Kidney tubule cell (primary cell): ENCODE measurements around the gene SLC23A1.
"Not testable (repeated sequence)": the region's sequence is repeated elsewhere in the genome, so short reads cannot be mapped to it uniquely, and the experiment has no call there.

Experiments used
- DNase-seq: peaks from one replicate; pipeline ENCODE4 v3.0.0-alpha.2; 2018; ENCODE audit warnings: low spot score

SLC23A1 gene

DNA sequence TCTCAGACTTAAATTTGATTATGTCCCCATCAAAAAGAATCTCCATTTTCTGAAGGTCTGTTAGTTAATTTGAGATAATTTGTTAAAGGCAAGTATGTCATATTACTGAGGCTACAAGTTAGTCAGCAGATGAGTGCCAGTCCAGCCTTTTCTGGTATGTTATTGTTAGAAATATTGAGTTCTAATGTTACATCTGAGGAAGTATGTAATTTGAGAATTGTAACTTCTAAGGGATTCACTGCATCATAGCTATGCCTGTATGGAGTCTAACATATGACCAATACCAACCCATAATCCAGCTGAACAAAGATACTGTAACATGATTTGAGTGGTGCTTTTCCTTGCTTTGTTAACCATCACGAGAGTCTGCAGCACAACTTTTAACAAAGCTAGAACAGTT is 13.9 kb downstream of the SLC23A1 start:
- DNase-seq: no peak

DNA sequence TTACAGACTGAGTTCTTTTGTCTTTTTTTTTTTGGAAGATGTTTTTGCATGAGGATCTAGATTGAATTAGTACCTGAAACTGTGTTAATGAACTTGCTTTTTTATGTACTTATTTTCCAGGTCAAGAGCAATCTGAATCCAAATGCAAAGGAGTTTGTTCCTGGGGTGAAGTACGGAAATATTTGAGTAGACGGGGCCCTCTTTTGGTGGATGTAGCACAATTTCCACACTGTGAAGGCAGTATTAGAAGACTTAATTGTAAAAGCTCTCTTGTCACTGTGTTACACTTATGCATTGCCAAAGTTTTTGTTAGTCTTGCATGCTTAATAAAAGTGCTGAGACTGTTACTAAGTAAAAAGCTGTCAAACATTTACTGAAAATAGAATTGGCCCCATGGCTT is 14.5 kb downstream of the SLC23A1 start:
- no peak for DNase-seq

DNA sequence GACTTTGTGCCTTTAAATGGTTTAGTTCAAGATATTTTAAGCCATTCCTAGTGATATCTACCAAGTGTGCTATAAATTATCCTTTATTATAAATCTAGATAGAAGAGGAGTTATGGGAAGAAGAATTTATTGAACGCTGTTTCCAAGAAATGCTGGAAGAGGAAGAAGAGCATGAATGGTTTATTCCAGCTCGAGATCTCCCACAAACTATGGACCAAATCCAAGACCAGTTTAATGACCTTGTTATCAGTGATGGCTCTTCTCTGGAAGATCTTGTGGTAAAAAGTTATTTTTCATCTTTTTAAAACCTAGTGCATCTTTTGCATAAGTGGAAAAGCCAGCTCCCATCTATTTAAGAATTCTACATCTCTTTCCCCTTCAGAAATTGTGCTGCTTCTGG is 18.6 kb downstream of the SLC23A1 start:
- no peak for DNase-seq

DNA sequence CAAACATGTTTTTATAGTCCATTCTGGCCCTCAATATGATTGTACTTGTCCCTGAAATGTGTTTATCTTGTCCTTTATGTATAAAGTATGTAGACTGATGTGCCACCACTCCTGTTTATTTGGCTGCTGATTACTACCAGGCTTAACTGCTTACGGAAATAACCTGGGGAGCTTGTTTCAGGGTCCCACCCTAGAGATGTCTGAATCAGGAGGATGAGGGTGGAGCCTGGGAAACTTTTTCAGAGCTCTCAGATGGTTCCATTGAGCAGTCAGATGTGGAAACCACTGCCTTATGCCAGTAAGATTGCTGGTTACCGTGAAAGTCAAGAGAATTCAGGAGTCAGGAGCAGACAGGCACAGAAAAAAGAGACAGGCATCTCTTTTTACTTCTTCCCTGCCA is 19.2 kb downstream of the SLC23A1 start:
- no peak for DNase-seq

DNA sequence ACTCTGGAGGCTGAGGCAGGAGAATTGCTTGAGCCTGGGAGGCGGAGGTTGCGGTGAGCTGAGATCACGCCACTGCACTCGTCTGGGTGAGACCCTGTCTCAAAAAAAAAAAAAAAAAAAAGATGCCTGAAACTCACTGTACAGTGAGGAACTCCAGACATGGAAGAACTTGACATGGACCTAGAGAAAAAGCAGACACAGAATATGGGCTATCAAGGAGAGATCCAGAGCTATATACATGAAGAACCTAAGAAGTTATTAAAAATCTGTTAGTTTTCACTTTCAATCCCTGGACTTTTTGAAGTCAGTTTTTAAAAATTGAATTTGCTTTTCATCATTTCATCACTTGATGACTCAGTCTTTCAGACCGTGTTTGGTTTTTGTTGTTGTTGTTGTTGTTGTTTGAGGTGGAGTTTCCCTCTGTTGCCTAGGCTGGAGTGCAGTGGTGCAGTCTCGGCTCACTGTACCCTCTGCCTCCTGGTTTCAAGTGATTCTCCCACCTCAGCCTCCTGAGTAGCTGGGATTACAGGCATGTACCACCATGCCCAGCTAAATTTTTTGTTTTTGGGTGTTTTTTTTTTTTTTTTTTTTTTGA is 21.2 kb downstream of the SLC23A1 start:
- no peak for DNase-seq

DNA sequence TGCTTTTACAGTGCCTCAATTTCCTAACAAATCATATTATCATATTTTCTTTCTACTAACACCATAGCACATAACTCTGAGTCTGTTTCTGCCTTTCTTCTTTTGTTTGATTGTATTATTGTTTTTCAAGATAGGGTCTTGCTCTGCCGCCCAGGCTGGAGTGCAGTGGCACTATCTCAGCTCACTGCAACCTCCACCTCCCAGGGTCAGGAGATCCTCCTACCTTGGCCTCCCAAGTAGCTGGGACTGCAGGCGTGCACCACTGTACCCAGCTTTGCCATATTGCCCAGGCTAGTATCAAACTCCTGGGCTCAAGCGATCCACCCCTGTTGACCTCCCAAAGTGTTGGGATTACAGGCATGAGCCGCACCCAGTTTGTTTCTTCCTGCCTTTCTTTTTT is 22.7 kb downstream of the SLC23A1 start:
- no peak for DNase-seq

DNA sequence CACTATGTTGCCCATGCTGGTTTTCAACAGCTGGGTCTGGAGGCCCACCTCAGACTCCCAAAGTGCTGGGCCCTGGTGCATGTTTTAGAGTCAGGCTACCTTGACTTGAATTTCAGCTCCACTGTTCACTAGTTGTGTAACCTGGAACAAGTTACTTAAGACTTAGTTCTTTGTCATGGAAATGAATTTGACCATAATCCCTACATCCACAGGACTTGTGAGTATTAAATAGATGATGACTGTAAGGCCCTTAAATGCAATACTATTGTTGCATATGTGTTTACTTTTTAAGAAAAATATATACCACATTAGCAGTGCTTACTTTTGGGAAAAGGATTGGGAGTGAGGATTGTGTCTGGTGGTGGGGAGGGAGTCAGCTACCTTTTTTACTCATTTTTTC is 25.0 kb downstream of the SLC23A1 start:
- no peak for DNase-seq

DNA sequence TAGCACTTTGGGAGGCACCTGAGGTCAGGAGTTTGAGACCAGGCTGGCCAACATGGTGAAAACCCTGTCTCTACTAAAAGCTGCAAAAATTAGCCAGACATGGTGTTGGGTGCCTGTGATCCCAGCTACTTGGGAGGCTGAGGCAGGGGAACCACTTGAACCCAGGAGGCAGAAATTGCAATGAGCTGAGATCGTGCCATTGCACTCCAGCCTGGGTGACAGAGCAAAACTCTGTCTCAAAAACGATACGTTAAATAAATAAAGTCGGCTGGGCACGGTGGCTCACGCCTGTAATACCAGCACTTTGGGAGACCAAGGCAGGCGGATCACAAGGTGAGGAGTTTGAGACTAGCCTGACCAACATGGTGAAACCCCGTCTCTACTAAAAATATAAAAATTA is 27.2 kb downstream of the SLC23A1 start:
- DNase-seq: not testable (repeated sequence)

DNA sequence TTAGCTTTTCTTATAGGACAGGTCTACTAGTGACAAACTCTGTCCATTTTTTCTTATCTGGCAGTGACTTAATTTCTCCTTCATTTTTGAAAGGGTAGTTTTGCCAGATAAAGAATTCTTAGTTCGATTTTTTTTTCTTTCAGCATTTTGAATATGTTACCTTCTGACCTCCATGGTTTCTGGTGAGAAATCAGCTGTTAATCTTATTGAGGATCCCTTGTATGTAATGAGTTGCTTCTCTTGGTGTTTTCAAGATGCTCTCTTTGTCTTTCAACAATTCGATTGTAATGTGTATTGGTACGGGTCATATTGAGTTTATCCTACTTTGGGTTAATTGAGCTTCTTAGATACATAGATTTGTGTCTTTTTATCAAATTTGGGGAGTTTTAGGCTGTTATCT is 28.9 kb downstream of the SLC23A1 start:
- DNase-seq: no peak

DNA sequence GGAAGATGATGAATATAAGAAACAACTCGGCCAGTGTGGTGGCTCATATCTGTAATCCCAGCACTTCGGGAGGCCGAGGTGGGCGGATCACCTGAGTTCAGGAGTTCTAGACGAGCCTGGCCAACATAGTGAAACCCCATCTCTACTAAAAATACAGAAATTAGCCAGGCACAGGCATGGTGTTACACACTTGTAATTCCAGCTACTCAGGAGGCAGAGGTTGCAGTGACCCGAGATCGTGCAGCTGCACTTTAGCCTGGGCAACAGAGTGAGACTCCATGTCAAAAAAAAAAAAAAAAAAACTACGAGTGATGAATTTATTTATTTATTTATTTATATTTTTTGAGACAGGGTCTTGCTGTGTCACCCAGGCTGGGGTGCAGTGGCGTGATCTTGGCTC is 35.2 kb downstream of the SLC23A1 start:
- not testable (repeated sequence) for DNase-seq

DNA sequence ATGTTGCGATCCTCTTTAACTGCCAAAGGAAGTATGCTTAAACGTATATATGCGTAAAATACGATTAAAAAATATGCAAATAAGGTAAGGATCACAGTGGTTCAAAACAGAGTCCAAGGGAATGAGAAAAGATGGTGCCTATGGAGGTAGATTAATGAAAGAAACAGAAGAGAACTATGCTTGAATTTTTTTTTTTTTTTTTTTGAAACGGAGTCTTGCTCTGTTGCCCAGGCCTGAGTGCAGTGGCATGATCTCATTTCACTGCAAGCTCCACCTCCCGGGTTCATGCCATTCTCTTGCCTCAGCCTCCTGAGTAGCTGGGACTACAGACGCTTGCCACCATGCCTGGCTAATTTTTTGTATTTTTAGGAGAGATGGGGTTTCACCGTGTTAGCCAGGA is 37.7 kb downstream of the SLC23A1 start:
- DNase-seq: not testable (repeated sequence)

DNA sequence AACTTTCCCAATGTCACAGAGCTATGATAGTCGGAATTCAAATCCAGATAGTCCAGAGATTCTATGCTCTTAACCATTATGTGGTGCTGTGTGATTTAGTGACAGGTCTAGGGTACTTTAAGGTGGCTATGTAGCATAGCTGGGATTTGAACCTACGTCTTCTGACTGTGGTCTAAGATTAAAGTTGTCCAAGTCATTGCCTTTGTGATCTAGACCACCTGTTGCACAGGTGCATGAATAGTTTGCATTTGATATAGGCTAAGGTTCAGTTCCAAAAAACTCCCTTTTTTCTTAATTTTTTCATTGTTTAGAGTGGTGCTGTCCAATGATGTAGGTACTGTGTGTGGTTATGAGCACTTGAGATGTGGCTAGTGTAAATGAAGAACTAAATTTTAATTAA is 38.9 kb downstream of the SLC23A1 start:
- no peak for DNase-seq

DNA sequence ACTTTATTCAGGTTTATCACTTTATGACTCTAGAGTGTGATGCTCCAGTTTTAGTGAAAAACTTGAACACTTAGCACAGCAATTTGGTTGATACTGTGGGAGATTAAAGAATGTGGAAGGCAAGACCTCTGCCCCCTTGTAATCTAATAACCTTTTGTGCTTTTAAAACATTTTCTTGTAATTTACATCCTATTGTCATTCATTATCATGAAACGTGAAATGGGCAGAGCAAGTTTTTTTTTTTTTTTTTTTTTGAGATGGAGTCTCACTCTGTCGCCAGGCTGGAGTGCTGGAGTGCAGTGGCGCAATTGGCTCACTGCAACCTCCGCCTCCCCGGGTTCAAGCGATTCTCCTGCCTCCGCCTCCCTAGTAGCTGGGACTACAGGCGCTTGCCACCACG is 39.6 kb downstream of the SLC23A1 start:
- DNase-seq: no peak

DNA sequence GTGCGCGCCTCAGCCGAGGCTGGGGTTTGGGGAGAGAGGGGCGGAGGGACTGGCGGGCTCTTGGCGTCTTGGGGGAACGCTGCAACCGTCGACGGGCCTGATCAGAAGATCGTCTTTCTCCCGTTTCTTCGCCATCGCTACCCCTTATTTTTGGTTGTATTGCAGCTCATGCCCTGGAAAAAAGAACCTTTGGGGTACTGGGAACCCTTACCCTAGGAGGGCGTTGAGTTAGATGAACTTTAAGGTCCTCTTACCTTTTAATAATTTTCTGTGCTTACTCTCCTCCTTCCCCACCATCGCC is 40.7 kb downstream of the SLC23A1 start:
- no peak for DNase-seq

DNA sequence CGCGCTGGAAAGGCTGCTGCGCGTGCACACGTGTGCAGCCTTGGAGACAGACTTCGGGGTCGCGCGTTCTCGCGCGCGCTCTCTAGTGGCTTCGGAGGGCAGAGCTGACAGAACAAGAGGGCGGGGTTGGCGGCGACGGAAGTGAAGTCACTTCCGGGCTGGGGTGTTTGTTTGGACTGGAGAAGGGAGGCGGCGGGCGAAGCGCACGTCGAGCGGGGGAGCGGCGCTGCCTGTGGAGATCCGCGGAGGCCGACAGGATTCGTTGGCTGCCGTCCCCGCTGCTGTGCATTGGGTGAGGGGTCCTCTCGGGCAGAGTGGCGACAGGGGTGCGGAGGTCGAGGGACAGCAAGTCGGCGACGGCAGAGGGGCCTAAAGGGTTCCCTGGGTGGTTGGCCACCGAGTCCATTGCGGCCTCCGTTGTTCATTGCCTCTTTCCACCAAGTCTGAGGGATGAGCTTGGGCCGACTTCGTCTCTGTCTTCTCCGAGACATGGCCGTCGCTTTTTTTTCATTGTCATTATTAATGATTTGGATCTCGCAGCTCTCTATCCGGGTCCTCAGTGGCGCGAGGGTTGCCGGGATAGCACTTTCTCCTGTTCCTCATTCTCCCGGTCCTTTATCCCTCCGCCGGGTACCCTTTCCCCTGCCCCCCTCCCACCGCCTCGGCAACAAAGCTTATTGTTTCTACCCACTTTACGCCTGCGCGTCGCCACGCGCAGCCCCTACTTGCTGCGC is 41.2 kb downstream of the SLC23A1 start, which contains the start of gene PAIP2:
TSS of gene PAIP2 (plus strand) at position 166 of the 734 bp plus-strand sequence. CDS start 21,931 bp downstream, outside the sequence.
- DNase-seq: peak; percentile 97

DNA sequence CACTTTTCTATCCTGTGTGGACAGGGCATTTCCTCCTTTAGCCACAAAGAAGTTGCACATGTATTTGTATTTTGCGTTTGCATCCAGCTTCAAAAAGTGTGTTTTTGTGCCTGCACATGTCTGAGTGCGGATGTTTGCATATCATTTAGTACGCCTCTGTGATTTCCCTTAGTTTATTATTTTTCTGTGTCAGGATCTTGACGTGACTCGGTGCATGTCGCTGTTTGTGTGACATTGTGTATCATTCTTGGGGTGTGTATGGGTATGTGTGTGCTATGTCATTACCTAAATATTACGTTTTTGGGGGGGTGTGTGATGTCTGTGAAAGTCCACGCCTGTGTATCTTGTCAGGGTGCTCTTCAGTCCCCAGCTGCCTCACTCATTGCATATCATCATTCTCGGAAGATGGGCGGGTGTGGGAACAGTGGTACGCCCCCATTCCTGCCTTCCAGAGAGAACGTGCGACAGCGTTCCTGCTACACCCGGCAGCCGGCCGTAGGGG is 41.9 kb downstream of the SLC23A1 start:
- DNase-seq: no peak

DNA sequence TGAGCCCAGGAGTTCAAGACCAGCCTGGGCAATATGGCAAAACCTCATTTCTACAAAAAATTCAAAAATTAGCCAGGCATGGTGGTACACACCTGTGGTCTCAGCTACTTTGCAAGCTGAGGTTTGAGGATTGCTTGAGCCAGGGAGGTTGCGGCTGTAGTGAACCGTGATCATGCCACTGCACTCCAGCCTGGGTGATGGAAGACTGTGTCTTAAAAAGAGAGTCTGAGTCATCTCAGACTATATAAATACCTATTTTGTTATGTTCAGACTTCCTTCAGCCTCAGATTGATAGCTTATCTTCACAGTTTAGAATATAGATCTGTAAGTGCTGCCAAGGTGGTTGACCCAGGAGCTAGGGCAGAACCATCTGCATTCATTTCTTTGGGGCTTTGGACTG is 43.0 kb downstream of the SLC23A1 start:
- DNase-seq: peak; percentile 20

DNA sequence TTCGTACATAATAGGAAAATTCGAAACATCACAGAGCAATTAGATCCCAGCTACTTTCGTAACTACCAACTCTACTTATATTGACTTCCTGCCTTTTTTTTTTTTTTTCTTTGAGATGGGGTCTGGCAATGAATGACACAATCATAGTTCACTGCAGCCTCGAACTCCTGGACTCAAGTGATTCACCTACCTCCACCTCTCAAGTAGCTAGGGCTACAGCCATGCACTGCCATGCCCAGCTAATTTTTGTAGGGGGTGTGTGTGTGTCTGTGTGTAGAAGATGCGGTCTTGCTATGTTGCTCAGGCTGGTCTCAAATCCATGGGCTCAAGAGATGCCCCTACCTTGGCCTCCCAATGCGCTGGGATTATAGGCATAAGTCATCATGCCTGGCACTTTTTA is 47.3 kb downstream of the SLC23A1 start:
- no peak for DNase-seq
